GM20000 (cell line): ENCODE results near the gene LTO1.
"Not testable (repeated sequence)": the region's sequence is repeated elsewhere in the genome, so short reads cannot be mapped to it uniquely, and the experiment has no call there.

Experiments
- DNase-seq: peaks from one replicate; pipeline ENCODE4 v3.0.0; 2012; ENCODE audit warnings: low spot score
- TF ChIP-seq, protein P1 (sequence below): IDR thresholded peaks from 2 replicates; pipeline ENCODE4 v1.5.1; 2012; ENCODE audit warnings: mild to moderate bottlenecking, control low read depth; ENCODE audit errors: extremely low read depth, missing control alignments

Gene LTO1

DNA sequence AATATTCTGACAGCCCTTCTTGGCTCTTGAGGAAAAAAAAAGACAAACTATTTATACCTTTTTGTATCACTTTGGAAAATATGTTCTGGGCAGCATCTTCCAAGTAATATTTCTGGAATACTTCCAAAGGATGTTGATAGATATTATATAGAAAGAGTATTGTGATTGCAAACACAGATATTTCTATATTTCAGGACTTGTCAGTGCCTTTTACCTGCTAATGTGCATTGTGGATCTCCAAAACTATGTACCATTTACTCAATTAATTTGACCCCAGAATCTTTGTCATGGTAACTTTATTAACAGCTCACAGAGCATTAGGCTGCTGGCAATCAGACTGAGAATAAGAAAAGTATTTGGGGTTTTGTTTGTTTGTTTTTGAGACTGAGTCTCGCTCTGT is 50.9 kb downstream of the LTO1 start:
- TF ChIP-seq, protein P1, sequence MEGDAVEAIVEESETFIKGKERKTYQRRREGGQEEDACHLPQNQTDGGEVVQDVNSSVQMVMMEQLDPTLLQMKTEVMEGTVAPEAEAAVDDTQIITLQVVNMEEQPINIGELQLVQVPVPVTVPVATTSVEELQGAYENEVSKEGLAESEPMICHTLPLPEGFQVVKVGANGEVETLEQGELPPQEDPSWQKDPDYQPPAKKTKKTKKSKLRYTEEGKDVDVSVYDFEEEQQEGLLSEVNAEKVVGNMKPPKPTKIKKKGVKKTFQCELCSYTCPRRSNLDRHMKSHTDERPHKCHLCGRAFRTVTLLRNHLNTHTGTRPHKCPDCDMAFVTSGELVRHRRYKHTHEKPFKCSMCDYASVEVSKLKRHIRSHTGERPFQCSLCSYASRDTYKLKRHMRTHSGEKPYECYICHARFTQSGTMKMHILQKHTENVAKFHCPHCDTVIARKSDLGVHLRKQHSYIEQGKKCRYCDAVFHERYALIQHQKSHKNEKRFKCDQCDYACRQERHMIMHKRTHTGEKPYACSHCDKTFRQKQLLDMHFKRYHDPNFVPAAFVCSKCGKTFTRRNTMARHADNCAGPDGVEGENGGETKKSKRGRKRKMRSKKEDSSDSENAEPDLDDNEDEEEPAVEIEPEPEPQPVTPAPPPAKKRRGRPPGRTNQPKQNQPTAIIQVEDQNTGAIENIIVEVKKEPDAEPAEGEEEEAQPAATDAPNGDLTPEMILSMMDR, result no peak
- no peak for DNase-seq

GRCh38 chr11:69622097-69622681 is 53.0 kb downstream of the LTO1 start:
- not testable (repeated sequence) for DNase-seq

DNA sequence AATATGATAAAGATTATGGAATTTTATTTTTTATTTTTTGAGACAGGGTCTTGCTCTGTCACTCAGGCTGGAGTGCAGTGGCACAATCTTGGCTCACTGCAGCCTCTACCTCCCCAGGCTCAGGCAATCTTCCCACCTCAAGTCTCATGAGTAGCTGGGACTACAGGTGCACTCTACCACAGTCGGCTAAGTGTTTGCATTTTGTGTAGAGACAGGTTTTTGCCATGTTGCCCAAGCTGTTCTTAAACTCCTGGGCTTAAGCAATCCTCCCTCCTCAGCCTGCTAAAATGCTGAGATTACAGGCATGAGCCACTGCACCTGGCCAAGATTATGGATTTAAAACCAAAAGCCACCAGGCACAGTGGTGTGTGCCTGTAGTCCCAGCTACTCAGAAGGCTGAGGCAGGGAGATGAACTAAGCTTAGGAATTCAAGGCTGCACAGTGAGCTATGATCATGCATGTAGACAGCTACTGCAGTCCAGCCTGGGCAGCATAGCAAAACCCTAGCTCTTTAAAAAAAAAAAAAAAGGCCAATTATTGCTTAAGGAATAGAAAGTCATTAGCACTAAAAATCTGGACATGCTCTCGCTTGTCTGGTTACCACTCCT is 54.4 kb downstream of the LTO1 start:
- no peak for DNase-seq
- TF ChIP-seq, protein P1, result no peak

DNA sequence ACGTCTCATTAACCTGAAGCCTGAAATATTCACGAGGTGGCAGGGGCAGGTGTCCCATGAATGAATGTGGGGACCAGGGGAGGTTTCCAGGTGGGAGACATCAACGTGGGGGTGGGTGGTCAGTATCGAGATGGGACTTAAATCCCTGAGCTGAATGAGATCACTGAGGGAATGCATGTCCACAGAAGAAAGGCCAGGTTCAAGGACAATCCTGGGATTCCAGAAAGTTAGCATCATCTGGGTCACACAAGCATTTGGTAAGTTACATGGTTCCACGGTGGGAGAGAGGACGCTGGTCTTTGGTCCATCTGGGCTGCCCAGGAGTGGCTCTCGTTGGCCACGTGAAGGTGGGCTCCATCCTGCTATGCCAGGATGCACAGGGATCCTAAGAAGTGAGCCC is 56.9 kb downstream of the LTO1 start:
- DNase-seq, result no peak
- TF ChIP-seq, protein P1, result no peak

DNA sequence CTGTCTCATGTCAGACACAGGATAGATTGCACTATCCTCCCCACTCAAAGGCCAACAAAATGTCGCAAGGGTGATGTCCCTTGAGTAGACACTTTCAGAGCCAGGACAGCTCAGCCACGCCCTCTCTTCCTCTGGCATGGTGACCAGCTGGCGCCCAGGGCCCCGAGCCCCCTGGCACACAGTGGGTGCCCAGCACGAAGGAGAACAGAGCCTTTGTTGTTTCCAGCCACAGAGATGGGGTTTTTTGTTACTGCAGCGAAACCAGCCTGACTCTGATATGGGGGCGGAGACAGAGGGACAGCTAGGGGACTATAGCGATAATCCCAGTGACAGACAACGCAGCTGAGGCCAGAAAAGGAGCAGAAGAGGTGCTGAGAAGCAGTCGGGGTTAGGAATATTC is 57.5 kb downstream of the LTO1 start:
- TF ChIP-seq, protein P1, result no peak
- DNase-seq, result no peak

- TF ChIP-seq, protein P1, result no peak
- DNase-seq, result no peak
Observed at GRCh38 chr11:69617220-69617619, 57.9 kb downstream of the LTO1 start.
